Limb (tissue), 2 donors: ENCODE data around the gene OTULINL.
A peak's percentile ranks its signal among the peaks of the same experiment; 100 is the strongest.

Experiments
- DNase-seq, 2 donors: peaks; one replicate each; pipeline ENCODE4 v3.0.0-alpha.2; 2016; ENCODE audit errors: extremely low spot score in 2 of 2

The OTULINL gene

GRCh38 chr5:14599476-14600127, 18.0 kb downstream of the OTULINL start:
- DNase-seq, result no peak

GRCh38 chr5:14600846-14601245, 19.3 kb downstream of the OTULINL start:
- no peak for DNase-seq

GRCh38 chr5:14603141-14603540, 21.5 kb downstream of the OTULINL start:
- DNase-seq, result no peak

GRCh38 chr5:14607104-14607503, 25.5 kb downstream of the OTULINL start:
- no peak for DNase-seq

- no peak for DNase-seq
Observed at GRCh38 chr5:14608169-14608568, 26.6 kb downstream of the OTULINL start.

GRCh38 chr5:14611737-14612136, 30.1 kb downstream of the OTULINL start:
- DNase-seq, result no peak

- no peak for DNase-seq
Observed at GRCh38 chr5:14614490-14614889, 32.9 kb downstream of the OTULINL start.

- no peak for DNase-seq
Observed at GRCh38 chr5:14615365-14615764, 33.8 kb downstream of the OTULINL start.

GRCh38 chr5:14617441-14617840, 35.8 kb downstream of the OTULINL start:
- no peak for DNase-seq

GRCh38 chr5:14627270-14627669, 45.7 kb downstream of the OTULINL start:
- DNase-seq, result no peak

GRCh38 chr5:14628346-14628745, 46.8 kb downstream of the OTULINL start:
- peak; percentile 43 to 69 for DNase-seq

- no peak for DNase-seq
Observed at GRCh38 chr5:14630671-14631070, 49.1 kb downstream of the OTULINL start.

- no peak for DNase-seq
Observed at GRCh38 chr5:14635656-14636055, 54.1 kb downstream of the OTULINL start.

GRCh38 chr5:14640765-14641164, 59.2 kb downstream of the OTULINL start:
- no peak for DNase-seq

GRCh38 chr5:14644623-14645237, 63.1 kb downstream of the OTULINL start:
- no peak for DNase-seq

- DNase-seq, result no peak
Observed at GRCh38 chr5:14650052-14650451, 68.5 kb downstream of the OTULINL start.

GRCh38 chr5:14655146-14655741, 73.7 kb downstream of the OTULINL start:
- DNase-seq, result no peak

GRCh38 chr5:14656898-14657297, 75.3 kb downstream of the OTULINL start:
- no peak for DNase-seq

- no peak for DNase-seq
Observed at GRCh38 chr5:14659821-14660607, 78.4 kb downstream of the OTULINL start.

GRCh38 chr5:14660833-14661232, 79.2 kb downstream of the OTULINL start:
- no peak for DNase-seq
